Panc1 (cell line): Measurements from ENCODE around the gene HORMAD1. TPM values are rescaled to one million over a fixed set of nuclear protein-coding genes. Genes with fewer than 3 reads are reported as not detected.
"Not testable (repeated sequence)": the region's sequence is repeated elsewhere in the genome, so short reads cannot be mapped to it uniquely, and the experiment has no call there.

ENCODE experiments used
- ATAC-seq: fragments of 200-7000 bp; cut with Tn5 transposase; 2 replicates; pipeline ENCODE4 v1.9.1; 2020; ENCODE audit warnings: mild to moderate bottlenecking, moderate library complexity
- BruUV-seq: library from RNA; stranded (reverse); fragments of 400-500 nt; replicated peaks from 2 replicates; lab custom pipeline; 2021; lab: Mats Ljungman, UMichigan
- CTCF ChIA-PET: fragments of 300-600 bp; sonication (Branson Sonifier 250); formaldehyde crosslinking; loops from one replicate; lab custom pipeline; 2022; ENCODE audit warnings: antibody characterized with exemption; lab: Charles Lee
- POLR2A ChIA-PET: fragments of 300-600 bp; sonication (Branson Sonifier 250); formaldehyde crosslinking; loops from one replicate; lab custom pipeline; 2022; ENCODE audit warnings: antibody characterized with exemption; lab: Charles Lee
- DNase-seq: peaks from one replicate; pipeline ENCODE4 v3.0.0-alpha.2; 2010; ENCODE audit warnings: low read depth, low spot score
- H3K27ac ChIP-seq: 2 replicates; pipeline ENCODE4 v1.5.1; 2011; ENCODE audit warnings: mild to moderate bottlenecking, low read length, inconsistent platforms
- H3K27me3 ChIP-seq: fragments of 200-500 bp; sonication (Bioruptor generic); 2 replicates; pipeline ENCODE4 v1.6.0; 2014; ENCODE audit warnings: low read length, inconsistent platforms; ENCODE audit not compliant: control insufficient read depth, insufficient read depth
- H3K36me3 ChIP-seq: fragments of 200-500 bp; sonication (Bioruptor generic); 2 replicates; pipeline ENCODE4 v1.5.1; 2014; ENCODE audit warnings: inconsistent platforms, mild to moderate bottlenecking, low read length, moderate library complexity; ENCODE audit not compliant: control insufficient read depth, insufficient read depth
- H3K4me1 ChIP-seq: 2 replicates; pipeline ENCODE4 v1.5.1; 2011; ENCODE audit warnings: inconsistent platforms, mild to moderate bottlenecking, low read length, moderate library complexity; ENCODE audit not compliant: control insufficient read depth, insufficient read depth
- H3K4me3 ChIP-seq, 2 experiments: 2 replicates each; pipeline ENCODE4 v1.5.1; 2011 to 2012; ENCODE audit warnings: low read depth in 2 of 2, low read length in 2 of 2, mild to moderate bottlenecking in 2 of 2, inconsistent platforms in 1 of 2, moderate library complexity in 1 of 2
- H3K9me3 ChIP-seq: fragments of 200-500 bp; sonication (Bioruptor generic); 2 replicates; pipeline ENCODE4 v1.5.1; 2014; ENCODE audit warnings: low read depth, mild to moderate bottlenecking, inconsistent platforms, low read length, moderate library complexity; ENCODE audit not compliant: control insufficient read depth, insufficient read depth
- POLR2AphosphoS5 ChIP-seq: IDR thresholded peaks from 2 replicates; pipeline ENCODE4 v1.6.1; 2012; ENCODE audit warnings: mild to moderate bottlenecking, low read depth, low read length, moderate library complexity
- SIN3A ChIP-seq: IDR thresholded peaks from 2 replicates; pipeline ENCODE4 v1.6.1; 2012; ENCODE audit warnings: low read depth, mild to moderate bottlenecking, low read length, moderate library complexity, borderline replicate concordance; ENCODE audit not compliant: insufficient read depth
- TCF7L2 ChIP-seq: IDR thresholded peaks from 2 replicates; pipeline ENCODE4 v1.6.1; 2011; ENCODE audit warnings: mild to moderate bottlenecking, low read depth, low read length, inconsistent platforms
- in situ Hi-C: cut with HindIII; loops from 2 replicates; pipeline ENCODE4 v1.10.0; 2016; ENCODE audit warnings: low sequenced_read_pairs, low pct_unique_long_range_greater_than_20kb
- intact Hi-C: fragments of 100-400 bp; cut with micrococcal nuclease; formaldehyde crosslinking; loops from one replicate; pipeline ENCODE4 v1.10.0; 2022; ENCODE audit not compliant: unreplicated experiment
- total RNA-seq: library from RNA; stranded (reverse); gene quantifications from one replicate; pipeline ENCODE4 v1.2.1, GENCODE V29; 2021; ENCODE audit not compliant: unreplicated experiment
- TF ChIP-seq, protein P1 (sequence below), 2 experiments: IDR thresholded peaks; 2 replicates each; pipeline ENCODE4 v1.6.1; 2011 to 2012; ENCODE audit warnings: low read depth in 2 of 2, control low read depth in 1 of 2, low read length in 1 of 2, mild to moderate bottlenecking in 1 of 2, moderate library complexity in 1 of 2; ENCODE audit not compliant: insufficient read depth in 1 of 2
- TF ChIP-seq, protein P2 (sequence below): fragments of 450-650 bp; IDR thresholded peaks from 2 replicates; pipeline ENCODE4 v1.5.1; 2017; ENCODE audit warnings: mild to moderate bottlenecking

Gene HORMAD1
- total RNA-seq, 1 experiment from 2014 or later = not detected

DNA sequence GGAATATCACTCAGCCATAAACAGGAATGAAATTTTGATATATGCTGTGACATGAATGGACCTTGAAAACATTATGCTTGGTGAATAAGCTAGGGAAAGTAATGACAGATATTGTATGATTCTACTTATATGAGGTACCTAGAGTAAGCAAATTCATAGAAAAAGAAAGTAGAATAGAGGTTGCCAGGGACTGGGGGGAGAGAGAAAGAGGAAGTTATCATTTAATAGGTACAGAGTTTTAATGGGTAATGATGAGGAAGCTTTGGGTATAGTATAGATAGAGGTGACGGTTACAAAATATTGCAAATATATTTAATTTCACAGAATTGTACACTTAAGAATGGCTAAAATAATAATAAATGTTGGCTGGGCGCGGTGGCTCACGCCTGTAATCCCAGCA, 60.1 kb downstream of the HORMAD1 start:
- ATAC-seq = no peak
- Histone ChIP-seq H3K4me3 (no peak overlapping the region), H3K27me3 (no peaks in the 10 kb centered on the region), H3K9me3 (no peaks in the 10 kb centered on the region), H3K4me1 (no peaks in the 10 kb centered on the region), H3K27ac (no peak overlapping the region), H3K36me3 (no peaks in the 10 kb centered on the region; the same call in 1 of the 2 replicates)
- TF ChIP-seq POLR2AphosphoS5 = no peak
- no peak for TF ChIP-seq SIN3A
- no peak for TF ChIP-seq TCF7L2
- TF ChIP-seq, protein P1, sequence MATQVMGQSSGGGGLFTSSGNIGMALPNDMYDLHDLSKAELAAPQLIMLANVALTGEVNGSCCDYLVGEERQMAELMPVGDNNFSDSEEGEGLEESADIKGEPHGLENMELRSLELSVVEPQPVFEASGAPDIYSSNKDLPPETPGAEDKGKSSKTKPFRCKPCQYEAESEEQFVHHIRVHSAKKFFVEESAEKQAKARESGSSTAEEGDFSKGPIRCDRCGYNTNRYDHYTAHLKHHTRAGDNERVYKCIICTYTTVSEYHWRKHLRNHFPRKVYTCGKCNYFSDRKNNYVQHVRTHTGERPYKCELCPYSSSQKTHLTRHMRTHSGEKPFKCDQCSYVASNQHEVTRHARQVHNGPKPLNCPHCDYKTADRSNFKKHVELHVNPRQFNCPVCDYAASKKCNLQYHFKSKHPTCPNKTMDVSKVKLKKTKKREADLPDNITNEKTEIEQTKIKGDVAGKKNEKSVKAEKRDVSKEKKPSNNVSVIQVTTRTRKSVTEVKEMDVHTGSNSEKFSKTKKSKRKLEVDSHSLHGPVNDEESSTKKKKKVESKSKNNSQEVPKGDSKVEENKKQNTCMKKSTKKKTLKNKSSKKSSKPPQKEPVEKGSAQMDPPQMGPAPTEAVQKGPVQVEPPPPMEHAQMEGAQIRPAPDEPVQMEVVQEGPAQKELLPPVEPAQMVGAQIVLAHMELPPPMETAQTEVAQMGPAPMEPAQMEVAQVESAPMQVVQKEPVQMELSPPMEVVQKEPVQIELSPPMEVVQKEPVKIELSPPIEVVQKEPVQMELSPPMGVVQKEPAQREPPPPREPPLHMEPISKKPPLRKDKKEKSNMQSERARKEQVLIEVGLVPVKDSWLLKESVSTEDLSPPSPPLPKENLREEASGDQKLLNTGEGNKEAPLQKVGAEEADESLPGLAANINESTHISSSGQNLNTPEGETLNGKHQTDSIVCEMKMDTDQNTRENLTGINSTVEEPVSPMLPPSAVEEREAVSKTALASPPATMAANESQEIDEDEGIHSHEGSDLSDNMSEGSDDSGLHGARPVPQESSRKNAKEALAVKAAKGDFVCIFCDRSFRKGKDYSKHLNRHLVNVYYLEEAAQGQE (IDR thresholded peaks at IDR 0.05; ENCODE audit: insufficient read depth in 1 of 2, low read depth in 2 of 2, low read length in 1 of 2) = no peak
- TF ChIP-seq, protein P2, sequence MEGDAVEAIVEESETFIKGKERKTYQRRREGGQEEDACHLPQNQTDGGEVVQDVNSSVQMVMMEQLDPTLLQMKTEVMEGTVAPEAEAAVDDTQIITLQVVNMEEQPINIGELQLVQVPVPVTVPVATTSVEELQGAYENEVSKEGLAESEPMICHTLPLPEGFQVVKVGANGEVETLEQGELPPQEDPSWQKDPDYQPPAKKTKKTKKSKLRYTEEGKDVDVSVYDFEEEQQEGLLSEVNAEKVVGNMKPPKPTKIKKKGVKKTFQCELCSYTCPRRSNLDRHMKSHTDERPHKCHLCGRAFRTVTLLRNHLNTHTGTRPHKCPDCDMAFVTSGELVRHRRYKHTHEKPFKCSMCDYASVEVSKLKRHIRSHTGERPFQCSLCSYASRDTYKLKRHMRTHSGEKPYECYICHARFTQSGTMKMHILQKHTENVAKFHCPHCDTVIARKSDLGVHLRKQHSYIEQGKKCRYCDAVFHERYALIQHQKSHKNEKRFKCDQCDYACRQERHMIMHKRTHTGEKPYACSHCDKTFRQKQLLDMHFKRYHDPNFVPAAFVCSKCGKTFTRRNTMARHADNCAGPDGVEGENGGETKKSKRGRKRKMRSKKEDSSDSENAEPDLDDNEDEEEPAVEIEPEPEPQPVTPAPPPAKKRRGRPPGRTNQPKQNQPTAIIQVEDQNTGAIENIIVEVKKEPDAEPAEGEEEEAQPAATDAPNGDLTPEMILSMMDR = no peak
- ChIA-PET POLR2A (no interaction called here), CTCF (no interaction called here)
- BruUV-seq = no TSS peak
- in situ Hi-C loops (no loop called here), intact Hi-C loops (no loop called here)
- DNase-seq = no peak

DNA sequence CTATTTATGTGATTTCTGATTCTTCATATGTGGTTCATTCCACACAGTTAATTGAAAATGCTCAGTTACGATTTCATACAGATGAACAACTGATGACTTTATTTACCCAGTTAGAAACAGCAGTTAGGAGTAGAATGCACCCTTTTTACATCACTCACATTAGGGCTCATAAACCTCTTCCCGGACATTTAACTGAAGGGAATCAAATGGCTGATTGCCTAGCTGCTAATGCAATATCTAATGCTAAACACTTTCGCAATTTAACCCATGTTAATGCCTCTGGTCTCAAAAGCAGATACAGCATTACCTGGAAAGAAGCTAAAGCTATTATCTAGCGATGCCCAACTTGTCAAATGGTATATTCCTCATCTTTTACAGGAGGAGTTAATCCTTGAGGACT, 63.6 kb downstream of the HORMAD1 start:
- H3K9me3 ChIP-seq, H3K4me3 ChIP-seq, intact Hi-C loops, BruUV-seq, H3K27me3 ChIP-seq, ATAC-seq, DNase-seq, POLR2A ChIA-PET, H3K36me3 ChIP-seq, H3K27ac ChIP-seq, CTCF ChIA-PET, in situ Hi-C loops, H3K4me1 ChIP-seq: not testable (repeated sequence)

DNA sequence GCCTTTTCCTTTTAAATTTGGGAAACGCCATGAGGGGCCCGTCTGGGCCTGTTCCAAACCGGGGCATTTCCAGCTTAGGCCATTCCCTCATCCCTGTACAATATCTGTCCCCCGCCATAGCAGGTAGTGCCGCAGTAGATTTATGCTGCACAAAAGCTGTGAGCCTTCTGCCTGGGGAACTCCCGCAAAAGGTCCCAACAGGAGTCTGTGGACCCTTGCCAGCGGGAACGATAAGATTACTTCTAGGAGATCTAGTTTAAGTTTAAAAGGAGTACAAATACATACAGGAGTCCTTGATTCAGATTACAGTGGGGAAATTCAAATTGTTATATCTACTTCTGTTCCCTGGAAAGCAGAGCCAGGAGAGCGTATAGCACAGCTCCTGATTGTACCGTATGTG, 66.1 kb downstream of the HORMAD1 start:
- H3K9me3 ChIP-seq, H3K4me1 ChIP-seq, CTCF ChIA-PET, H3K4me3 ChIP-seq, H3K27me3 ChIP-seq, intact Hi-C loops, POLR2A ChIA-PET, DNase-seq, H3K27ac ChIP-seq, in situ Hi-C loops, ATAC-seq, BruUV-seq, H3K36me3 ChIP-seq: not testable (repeated sequence)
